HFF-Myc (cell line): ENCODE data around the gene RIMKLB.

Experiments
- DNase-seq: peaks from one replicate; pipeline ENCODE4 v3.0.0-alpha.2; 2011; ENCODE audit warnings: low read depth; ENCODE audit errors: extremely low read depth
- H3K4me3 ChIP-seq: replicated peaks from 2 replicates; pipeline ENCODE4 v1.5.1; 2011; ENCODE audit warnings: low read depth, mild to moderate bottlenecking, control low read depth, low read length
- CTCF ChIP-seq: IDR thresholded peaks from 2 replicates; pipeline ENCODE4 v1.5.1; 2012; ENCODE audit warnings: mild to moderate bottlenecking, low read depth, low read length, control low read depth; ENCODE audit errors: missing control alignments

Gene RIMKLB

DNA sequence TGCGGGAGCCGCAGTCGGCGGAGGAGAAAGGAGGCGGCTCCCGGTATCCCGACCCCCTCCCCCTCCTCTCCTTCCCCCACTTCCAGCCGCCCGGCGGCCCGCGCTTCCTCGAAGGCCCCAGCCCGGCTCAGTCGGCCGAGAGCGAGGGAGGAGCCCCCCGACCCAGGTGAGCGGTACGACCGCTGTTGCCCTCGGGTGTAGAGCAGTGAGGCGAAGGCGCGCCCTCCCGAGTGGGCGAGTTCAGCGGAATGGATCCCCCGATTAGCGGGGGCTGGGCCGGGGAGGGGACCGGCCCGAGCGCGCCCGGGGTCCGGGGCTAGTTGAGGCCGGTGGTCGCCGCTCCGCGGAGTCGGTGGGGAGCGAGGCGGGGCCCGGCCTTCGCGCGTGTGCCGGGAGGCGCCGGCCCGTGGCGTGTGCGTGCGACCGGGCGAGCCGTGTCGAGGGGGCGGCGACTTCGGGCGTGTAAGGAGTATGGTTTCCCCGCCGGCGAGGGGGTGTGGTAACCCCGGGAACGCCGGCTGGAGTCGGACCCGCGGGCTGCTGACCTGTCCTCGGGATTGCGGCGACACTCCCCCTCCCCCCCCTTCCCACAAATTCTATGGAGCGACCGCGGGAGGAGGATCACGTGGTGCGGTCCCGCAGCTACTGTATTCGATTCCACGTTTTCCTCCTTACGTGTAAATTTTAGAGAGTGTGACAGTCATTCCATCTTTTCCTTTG, 501 bp downstream of the RIMKLB start:
- DNase-seq, result no peak
- TF ChIP-seq CTCF, result no peak
- peak overlapping the region; percentile 71 for H3K4me3 ChIP-seq

DNA sequence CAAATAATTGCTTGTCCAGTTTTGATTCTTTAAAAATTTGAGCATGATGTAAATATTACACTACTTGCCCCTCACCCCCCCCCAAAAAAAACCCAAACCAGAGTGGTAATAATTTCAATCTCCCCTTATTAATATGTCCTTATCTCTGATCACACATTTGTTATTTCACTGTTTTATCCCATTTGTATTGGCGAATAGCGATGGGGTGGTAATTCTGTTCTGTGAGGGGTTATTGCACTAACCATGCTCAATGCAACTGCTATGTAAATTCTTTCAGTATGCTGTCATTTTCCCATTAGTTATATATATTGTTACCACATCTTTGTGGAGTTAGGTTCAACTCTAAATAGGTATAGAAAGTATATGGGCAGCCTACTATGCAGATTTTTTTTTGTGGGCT, 1.1 kb downstream of the RIMKLB start:
- TF ChIP-seq CTCF, result no peak
- DNase-seq, result no peak
- H3K4me3 ChIP-seq, result peak overlapping the region; percentile 71

- no peak overlapping the region; the same call in 1 of the 2 replicates for H3K4me3 ChIP-seq
- no peak for DNase-seq
- TF ChIP-seq CTCF, result no peak
These were observed 1.9 kb downstream of the RIMKLB start for GRCh38 chr12:8699714-8700113.

DNA sequence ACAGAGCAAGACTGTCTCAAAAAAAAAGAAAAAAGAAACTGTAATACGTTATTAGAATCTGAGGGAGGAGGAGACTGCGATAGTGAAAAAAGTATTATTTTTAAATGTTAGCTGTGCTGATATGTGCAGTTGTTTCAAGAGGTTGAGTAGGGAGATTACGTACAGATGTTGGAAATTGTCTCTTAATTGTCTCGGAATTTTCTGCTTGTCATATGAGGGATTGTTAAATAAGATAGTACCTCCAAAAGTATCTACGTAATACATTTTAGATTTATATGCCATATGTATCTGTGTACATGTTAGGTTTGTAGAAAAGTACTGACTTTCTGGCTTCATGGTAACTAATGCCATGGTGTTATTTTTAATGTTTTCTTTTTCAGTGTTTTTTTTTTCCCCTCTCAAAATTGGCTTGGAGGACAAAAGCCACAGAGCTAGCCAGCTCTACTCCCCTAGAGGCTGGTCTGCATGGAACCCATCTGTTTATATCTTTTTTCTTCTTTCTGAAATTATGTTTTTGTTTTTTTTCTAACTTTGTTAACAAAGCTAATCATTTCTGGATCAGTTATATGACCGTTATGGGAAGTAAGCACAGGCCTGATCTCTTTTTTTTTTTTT, 3.4 kb downstream of the RIMKLB start:
- no peak for DNase-seq
- no peak for TF ChIP-seq CTCF

DNA sequence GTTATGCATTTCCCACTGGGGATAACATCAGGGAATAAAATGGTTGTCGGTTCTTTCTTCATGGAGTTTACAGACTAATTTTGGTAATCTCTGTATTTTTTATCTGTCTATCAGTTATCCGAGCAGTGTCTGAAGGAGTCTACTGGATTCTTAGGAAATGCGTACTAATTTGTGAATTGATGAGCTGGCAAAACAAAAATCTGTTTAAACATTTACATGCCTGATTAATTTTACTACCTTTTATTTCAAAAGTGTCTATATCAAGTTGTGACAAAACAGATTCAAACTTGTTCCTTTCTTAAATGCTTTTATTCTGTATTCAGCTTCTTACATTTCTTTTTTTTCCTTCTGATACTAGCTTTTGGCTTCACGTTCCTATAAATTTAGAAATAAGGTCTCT, 4.4 kb downstream of the RIMKLB start:
- DNase-seq, result no peak
- no peak for TF ChIP-seq CTCF

More for the DNA sequence above, 3.4 kb downstream of the RIMKLB start:
- H3K4me3 ChIP-seq, result no peak overlapping the region

GRCh38 chr12:8709124-8709830, 11.5 kb downstream of the RIMKLB start:
- peak overlapping the region; percentile 2; the same call in 1 of the 2 replicates for H3K4me3 ChIP-seq
- DNase-seq, result no peak
- TF ChIP-seq CTCF, result no peak

More for the DNA sequence above, 4.4 kb downstream of the RIMKLB start:
- no peak overlapping the region for H3K4me3 ChIP-seq
